Skin epidermis (tissue), 12 donors: ENCODE results near the gene HBA2.
"Not testable (repeated sequence)": the region's sequence is repeated elsewhere in the genome, so short reads cannot be mapped to it uniquely, and the experiment has no call there.

Source experiments
- H3K27ac ChIP-seq, 21 experiments: fragments of 200-600 bp; sonication (generic) in 11 of 21; one replicate each; pipeline ENCODE4 v1.5.0; 2020; ENCODE audit warnings: mild to moderate bottlenecking in 3 of 21, inconsistent platforms in 2 of 21, moderate library complexity in 2 of 21
- H3K4me3 ChIP-seq, 7 experiments: fragments of 200-600 bp; sonication (generic) in 2 of 7; one replicate each; pipeline ENCODE4 v1.5.0; 2020; ENCODE audit warnings: inconsistent platforms in 2 of 7, mild to moderate bottlenecking in 2 of 7, moderate library complexity in 1 of 7

The HBA2 gene

DNA sequence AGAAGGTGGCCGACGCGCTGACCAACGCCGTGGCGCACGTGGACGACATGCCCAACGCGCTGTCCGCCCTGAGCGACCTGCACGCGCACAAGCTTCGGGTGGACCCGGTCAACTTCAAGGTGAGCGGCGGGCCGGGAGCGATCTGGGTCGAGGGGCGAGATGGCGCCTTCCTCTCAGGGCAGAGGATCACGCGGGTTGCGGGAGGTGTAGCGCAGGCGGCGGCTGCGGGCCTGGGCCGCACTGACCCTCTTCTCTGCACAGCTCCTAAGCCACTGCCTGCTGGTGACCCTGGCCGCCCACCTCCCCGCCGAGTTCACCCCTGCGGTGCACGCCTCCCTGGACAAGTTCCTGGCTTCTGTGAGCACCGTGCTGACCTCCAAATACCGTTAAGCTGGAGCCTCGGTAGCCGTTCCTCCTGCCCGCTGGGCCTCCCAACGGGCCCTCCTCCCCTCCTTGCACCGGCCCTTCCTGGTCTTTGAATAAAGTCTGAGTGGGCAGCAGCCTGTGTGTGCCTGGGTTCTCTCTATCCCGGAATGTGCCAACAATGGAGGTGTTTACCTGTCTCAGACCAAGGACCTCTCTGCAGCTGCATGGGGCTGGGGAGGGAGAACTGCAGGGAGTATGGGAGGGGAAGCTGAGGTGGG, 657 bp downstream of the HBA2 start:
- not testable (repeated sequence) for H3K27ac ChIP-seq, H3K4me3 ChIP-seq

DNA sequence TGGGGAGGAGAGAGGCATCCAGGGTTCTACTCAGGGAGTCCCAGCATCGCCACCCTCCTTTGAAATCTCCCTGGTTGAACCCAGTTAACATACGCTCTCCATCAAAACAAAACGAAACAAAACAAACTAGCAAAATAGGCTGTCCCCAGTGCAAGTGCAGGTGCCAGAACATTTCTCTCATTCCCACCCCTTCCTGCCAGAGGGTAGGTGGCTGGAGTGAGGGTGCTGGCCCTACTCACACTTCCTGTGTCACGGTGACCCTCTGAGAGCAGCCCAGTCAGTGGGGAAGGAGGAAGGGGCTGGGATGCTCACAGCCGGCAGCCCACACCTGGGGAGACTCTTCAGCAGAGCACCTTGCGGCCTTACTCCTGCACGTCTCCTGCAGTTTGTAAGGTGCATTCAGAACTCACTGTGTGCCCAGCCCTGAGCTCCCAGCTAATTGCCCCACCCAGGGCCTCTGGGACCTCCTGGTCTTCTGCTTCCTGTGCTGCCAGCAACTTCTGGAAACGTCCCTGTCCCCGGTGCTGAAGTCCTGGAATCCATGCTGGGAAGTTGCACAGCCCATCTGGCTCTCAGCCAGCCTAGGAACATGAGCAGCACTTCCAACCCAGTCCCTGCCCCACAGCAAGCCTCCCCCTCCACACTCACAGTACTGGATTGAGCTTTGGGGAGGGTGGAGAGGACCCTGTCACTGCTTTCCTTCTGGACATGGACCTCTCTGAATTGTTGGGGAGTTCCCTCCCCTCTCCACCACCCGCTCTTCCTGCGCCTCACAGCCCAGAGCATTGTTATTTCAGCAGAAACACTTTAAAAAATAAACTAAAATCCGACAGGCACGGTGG, 1.5 kb downstream of the HBA2 start:
- H3K27ac ChIP-seq, H3K4me3 ChIP-seq: not testable (repeated sequence)

DNA sequence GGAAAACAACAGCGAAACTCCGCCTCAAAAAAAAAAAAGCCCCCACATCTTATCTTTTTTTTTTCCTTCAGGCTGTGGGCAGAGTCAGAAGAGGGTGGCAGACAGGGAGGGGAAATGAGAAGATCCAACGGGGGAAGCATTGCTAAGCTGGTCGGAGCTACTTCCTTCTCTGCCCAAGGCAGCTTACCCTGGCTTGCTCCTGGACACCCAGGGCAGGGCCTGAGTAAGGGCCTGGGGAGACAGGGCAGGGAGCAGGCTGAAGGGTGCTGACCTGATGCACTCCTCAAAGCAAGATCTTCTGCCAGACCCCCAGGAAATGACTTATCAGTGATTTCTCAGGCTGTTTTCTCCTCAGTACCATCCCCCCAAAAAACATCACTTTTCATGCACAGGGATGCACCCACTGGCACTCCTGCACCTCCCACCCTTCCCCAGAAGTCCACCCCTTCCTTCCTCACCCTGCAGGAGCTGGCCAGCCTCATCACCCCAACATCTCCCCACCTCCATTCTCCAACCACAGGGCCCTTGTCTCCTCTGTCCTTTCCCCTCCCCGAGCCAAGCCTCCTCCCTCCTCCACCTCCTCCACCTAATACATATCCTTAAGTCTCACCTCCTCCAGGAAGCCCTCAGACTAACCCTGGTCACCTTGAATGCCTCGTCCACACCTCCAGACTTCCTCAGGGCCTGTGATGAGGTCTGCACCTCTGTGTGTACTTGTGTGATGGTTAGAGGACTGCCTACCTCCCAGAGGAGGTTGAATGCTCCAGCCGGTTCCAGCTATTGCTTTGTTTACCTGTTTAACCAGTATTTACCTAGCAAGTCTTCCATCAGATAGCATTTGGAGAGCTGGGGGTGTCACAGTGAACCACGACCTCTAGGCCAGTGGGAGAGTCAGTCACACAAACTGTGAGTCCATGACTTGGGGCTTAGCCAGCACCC, 2.6 kb downstream of the HBA2 start:
- Histone ChIP-seq H3K27ac (no peak overlapping the region), H3K4me3 (no peak overlapping the region)

DNA sequence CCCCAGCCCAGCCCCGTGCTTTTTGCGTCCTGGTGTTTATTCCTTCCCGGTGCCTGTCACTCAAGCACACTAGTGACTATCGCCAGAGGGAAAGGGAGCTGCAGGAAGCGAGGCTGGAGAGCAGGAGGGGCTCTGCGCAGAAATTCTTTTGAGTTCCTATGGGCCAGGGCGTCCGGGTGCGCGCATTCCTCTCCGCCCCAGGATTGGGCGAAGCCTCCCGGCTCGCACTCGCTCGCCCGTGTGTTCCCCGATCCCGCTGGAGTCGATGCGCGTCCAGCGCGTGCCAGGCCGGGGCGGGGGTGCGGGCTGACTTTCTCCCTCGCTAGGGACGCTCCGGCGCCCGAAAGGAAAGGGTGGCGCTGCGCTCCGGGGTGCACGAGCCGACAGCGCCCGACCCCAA, 3.3 kb downstream of the HBA2 start:
- not testable (repeated sequence) for H3K27ac ChIP-seq, H3K4me3 ChIP-seq

DNA sequence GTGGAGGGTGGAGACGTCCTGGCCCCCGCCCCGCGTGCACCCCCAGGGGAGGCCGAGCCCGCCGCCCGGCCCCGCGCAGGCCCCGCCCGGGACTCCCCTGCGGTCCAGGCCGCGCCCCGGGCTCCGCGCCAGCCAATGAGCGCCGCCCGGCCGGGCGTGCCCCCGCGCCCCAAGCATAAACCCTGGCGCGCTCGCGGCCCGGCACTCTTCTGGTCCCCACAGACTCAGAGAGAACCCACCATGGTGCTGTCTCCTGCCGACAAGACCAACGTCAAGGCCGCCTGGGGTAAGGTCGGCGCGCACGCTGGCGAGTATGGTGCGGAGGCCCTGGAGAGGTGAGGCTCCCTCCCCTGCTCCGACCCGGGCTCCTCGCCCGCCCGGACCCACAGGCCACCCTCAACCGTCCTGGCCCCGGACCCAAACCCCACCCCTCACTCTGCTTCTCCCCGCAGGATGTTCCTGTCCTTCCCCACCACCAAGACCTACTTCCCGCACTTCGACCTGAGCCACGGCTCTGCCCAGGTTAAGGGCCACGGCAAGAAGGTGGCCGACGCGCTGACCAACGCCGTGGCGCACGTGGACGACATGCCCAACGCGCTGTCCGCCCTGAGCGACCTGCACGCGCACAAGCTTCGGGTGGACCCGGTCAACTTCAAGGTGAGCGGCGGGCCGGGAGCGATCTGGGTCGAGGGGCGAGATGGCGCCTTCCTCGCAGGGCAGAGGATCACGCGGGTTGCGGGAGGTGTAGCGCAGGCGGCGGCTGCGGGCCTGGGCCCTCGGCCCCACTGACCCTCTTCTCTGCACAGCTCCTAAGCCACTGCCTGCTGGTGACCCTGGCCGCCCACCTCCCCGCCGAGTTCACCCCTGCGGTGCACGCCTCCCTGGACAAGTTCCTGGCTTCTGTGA, 4.1 kb downstream of the HBA2 start, which contains the start of gene HBA1:
TSS of gene HBA1 (plus strand) at position 204 of the 906 bp plus-strand sequence. CDS start at position 241, 37 bp downstream.
- H3K27ac ChIP-seq, H3K4me3 ChIP-seq: not testable (repeated sequence)

DNA sequence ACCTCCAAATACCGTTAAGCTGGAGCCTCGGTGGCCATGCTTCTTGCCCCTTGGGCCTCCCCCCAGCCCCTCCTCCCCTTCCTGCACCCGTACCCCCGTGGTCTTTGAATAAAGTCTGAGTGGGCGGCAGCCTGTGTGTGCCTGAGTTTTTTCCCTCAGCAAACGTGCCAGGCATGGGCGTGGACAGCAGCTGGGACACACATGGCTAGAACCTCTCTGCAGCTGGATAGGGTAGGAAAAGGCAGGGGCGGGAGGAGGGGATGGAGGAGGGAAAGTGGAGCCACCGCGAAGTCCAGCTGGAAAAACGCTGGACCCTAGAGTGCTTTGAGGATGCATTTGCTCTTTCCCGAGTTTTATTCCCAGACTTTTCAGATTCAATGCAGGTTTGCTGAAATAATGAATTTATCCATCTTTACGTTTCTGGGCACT, 4.7 kb downstream of the HBA2 start:
- no peak overlapping the region for H3K4me3 ChIP-seq
- H3K27ac ChIP-seq = no peak overlapping the region

DNA sequence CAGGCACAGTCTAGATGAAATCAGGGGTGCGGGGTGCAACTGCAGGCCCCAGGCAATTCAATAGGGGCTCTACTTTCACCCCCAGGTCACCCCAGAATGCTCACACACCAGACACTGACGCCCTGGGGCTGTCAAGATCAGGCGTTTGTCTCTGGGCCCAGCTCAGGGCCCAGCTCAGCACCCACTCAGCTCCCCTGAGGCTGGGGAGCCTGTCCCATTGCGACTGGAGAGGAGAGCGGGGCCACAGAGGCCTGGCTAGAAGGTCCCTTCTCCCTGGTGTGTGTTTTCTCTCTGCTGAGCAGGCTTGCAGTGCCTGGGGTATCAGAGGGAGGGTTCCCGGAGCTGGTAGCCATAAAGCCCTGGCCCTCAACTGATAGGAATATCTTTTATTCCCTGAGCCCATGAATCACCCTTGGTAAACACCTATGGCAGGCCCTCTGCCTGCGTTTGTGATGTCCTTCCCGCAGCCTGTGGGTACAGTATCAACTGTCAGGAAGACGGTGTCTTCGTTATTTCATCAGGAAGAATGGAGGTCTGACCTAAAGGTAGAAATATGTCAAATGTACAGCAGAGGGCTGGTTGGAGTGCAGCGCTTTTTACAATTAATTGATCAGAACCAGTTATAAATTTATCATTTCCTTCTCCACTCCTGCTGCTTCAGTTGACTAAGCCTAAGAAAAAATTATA, 5.4 kb downstream of the HBA2 start:
- H3K27ac ChIP-seq = no peak overlapping the region
- H3K4me3 ChIP-seq = no peak overlapping the region

DNA sequence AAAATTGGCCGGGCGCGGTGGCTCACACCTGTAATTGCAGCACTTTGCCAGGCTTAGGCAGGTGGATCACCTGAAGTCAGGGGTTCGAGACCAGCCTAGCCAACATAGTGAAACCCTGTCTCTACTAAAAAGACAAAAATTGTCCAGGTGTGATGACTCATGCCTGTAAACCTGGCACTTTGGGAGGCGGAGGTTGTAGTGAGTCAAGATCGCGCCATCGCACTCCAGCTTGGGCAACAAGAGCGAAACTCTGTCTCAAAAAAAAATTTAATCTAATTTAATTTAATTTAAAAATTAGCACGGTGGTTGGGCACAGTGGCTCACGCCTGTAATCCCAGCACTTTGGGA, 6.0 kb downstream of the HBA2 start:
- Histone ChIP-seq H3K4me3 (no peak overlapping the region), H3K27ac (no peak overlapping the region)

DNA sequence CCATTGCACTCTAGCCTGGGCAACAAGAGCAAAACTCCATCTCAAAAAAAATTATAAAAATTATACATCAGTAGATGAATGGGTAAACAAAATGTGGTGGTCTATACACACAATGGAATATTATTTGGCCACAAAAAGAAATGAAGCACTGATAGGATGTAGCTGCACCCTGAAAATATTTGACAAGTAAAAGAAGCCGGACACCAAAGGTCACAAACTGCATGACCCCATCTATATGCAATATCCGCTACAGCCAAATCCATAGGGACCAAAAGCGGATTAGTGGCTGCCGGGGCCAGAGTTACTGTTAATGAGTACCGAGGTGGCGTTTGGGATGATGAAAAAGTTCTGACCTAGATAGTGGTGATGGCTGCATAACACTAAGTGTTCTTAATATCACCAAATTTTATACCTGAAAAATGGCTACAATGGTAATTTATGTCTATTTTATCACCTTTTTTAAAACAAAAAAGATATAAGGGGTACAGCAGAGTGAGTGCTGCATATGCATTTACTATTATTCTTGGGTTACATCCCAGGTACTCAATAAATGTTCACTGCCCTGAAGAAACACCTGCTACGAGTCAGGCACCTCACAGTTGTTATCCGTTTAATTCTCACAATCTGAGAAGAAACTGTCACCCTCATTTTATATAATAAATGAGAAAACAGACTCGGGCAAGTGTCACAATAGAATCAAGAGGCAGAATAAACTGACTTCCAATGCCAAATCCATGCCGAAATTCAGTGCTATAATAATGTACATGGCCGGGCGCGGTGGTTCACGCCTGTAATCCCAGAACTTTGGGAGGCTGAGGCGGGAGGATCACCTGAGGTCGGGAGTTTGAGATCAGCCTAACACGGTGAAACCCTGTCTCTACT, 6.8 kb downstream of the HBA2 start:
- H3K4me3 ChIP-seq = no peak overlapping the region
- no peak overlapping the region for H3K27ac ChIP-seq

DNA sequence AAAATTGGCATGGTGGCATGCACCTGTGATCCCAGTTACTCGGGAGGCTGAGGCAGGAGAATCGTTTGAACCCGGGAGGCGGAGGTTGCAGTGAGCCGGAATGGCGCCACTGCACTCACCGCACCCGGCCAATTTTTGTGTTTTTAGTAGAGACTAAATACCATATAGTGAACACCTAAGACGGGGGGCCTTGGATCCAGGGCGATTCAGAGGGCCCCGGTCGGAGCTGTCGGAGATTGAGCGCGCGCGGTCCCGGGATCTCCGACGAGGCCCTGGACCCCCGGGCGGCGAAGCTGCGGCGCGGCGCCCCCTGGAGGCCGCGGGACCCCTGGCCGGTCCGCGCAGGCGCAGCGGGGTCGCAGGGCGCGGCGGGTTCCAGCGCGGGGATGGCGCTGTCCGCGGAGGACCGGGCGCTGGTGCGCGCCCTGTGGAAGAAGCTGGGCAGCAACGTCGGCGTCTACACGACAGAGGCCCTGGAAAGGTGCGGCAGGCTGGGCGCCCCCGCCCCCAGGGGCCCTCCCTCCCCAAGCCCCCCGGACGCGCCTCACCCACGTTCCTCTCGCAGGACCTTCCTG, 7.5 kb downstream of the HBA2 start, which contains the start of gene HBQ1:
TSS of gene HBQ1 (plus strand) at position 359 of the 575 bp plus-strand sequence. CDS start at position 387, 28 bp downstream.
- Histone ChIP-seq H3K4me3 (peak within 1 kb of the TSS in 5 of 7 experiments; percentile 1 to 16 (median 14)), H3K27ac (no peak within 1 kb of the TSS)

DNA sequence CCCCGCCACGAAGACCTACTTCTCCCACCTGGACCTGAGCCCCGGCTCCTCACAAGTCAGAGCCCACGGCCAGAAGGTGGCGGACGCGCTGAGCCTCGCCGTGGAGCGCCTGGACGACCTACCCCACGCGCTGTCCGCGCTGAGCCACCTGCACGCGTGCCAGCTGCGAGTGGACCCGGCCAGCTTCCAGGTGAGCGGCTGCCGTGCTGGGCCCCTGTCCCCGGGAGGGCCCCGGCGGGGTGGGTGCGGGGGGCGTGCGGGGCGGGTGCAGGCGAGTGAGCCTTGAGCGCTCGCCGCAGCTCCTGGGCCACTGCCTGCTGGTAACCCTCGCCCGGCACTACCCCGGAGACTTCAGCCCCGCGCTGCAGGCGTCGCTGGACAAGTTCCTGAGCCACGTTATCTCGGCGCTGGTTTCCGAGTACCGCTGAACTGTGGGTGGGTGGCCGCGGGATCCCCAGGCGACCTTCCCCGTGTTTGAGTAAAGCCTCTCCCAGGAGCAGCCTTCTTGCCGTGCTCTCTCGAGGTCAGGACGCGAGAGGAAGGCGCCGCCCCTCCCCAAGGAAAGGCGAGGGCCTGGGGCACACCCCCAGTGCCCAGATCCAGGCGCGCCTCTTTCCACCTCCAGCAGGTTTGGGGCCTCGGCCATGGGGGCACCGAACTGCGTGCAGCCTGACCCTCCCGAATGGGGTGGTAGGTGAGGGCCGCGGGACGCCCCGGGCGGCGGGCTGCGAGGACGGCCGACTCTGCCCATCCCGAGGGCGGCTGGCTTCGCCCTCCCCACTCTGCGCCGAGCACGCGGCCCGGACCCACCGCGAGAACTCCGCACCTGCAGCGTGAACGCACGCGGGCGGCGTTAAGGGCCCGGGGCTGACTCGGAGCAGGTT, 8.2 kb downstream of the HBA2 start:
- Histone ChIP-seq H3K27ac (no peak overlapping the region), H3K4me3 (peak overlapping the region in 5 of 7 experiments; percentile 1 to 16 (median 14))

DNA sequence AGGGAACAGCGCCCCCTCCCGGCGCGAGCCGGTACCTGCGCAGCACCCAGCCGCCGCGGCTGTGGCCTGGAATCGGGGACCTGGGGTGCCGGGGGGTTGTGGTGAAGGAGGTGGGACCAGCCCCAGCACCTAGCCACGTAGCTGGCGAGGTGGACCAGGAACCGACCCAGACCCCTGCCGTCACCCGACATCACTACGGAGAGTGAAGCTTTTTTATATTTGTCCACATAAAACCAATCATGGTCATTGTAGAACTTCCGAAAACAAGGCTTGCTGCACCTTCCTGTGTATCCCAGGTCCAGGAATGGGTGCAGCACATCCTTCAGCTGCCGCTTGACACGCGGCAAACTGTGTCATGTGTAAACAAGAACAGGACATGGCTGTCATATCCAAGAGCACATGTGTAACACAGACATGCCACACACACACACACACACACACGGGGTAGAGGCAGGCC, 8.9 kb downstream of the HBA2 start:
- H3K27ac ChIP-seq = no peak overlapping the region
- peak overlapping the region in 2 of 7 experiments; percentile 13 to 16 for H3K4me3 ChIP-seq

DNA sequence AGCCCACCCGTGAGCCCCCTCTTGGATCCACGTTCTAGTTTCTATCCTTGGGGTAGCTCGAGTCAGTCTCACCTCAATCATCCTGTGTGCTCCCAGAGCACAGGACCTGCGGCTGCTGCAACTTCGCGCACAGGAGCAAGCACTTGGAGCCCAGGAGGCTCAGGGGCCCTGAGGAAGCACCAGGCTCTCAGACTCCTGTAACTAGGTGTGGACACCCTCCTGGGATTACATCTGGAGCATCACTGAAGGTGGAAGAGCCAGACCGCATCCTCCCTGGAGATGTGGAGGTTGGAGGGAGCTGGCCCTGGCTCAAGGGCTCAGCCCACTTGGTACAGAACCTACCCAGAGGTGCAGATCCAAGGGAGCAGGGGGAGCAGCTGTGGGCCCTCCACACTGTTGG, 10.3 kb downstream of the HBA2 start:
- no peak overlapping the region for H3K4me3 ChIP-seq
- H3K27ac ChIP-seq = no peak overlapping the region

DNA sequence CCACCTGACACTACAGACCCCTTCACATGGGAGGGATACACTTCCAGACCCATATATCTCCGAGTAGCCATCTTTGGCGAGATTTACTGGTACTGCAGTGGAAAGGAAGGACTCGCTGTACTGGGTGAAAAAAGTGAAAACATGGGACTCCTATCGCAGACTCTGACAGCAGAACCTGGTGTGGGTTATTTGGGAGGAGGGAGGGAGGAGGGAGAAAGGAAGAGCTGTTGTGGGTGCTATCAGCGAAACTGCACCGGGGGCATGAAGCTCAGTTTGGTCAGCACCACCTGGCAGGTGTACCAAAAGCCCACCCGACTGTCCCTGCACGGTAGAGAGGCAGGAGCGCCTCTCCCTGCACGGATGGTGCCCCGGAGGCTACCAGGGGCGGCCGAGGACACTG, 12.5 kb downstream of the HBA2 start:
- no peak overlapping the region for H3K27ac ChIP-seq

DNA sequence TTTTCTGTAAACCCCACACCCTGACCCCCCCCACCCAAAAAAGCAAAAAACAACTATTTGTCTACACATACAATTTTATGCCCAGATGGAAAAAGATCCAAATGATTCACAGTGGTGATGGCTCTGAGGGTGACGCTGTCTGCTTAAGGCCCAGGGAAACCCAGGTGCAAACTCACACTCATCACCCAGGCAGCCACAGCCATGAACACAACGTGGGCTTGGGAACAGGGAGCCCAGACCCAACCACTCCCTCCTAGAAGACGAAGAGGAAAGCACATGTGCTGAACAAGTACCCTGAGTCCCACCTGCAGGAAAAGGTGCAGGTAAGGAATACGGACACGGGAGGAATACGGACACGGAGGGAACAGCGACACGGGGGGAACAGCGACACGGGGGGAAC, 13.0 kb downstream of the HBA2 start:
- Histone ChIP-seq H3K27ac (no peak overlapping the region), H3K4me3 (no peak overlapping the region)

More for the DNA sequence above, 12.5 kb downstream of the HBA2 start:
- H3K4me3 ChIP-seq = no peak overlapping the region

DNA sequence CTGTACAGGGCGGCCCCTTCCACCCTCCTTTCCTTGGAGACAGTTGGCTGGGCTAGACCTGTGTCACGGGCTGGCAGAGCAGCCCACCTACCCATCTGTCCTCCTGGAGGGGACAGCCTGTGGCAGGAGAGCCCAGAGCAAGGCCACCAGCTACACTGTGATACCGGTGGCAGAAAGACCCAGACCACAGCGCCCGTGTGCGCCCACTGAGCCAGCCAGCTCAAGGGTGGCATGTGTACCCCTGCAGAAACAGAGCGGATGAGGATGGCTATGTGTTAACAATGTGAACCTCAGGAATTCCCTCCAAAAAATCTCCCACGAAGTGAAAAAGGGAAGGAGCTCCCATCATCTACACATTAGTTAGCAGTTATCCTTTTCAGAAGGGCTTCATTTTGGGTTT, 14.7 kb downstream of the HBA2 start:
- H3K4me3 ChIP-seq = no peak overlapping the region
- H3K27ac ChIP-seq = no peak overlapping the region
